Measurements from ENCODE around the gene ERGIC1.

Gene ERGIC1

DNA sequence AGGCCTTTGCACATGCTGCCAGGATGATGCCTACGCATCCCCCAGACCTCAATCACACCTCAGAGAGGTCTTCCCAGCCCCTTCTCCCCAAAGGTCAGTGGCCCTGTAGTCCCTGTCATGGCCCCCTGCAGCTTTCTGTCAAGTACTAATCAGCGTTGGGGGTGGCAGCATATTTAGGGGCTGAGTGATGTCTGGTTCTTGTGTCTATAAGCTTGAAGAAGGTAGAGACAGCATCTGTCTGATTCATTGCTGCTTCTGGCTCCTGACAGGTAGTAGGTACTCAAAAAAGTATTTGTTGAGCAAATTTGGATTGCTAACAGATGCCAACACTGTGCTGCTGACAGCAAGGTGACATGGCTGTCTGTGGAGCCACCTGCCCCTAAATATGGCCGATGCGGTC lies 73.6 kb downstream of the ERGIC1 start:
- TF ChIP-seq, protein P1, sequence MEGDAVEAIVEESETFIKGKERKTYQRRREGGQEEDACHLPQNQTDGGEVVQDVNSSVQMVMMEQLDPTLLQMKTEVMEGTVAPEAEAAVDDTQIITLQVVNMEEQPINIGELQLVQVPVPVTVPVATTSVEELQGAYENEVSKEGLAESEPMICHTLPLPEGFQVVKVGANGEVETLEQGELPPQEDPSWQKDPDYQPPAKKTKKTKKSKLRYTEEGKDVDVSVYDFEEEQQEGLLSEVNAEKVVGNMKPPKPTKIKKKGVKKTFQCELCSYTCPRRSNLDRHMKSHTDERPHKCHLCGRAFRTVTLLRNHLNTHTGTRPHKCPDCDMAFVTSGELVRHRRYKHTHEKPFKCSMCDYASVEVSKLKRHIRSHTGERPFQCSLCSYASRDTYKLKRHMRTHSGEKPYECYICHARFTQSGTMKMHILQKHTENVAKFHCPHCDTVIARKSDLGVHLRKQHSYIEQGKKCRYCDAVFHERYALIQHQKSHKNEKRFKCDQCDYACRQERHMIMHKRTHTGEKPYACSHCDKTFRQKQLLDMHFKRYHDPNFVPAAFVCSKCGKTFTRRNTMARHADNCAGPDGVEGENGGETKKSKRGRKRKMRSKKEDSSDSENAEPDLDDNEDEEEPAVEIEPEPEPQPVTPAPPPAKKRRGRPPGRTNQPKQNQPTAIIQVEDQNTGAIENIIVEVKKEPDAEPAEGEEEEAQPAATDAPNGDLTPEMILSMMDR (IDR thresholded peaks at IDR 0.05; ENCODE audit: low read length, missing control alignments), result no peak
- no peak for DNase-seq (ENCODE audit: low read depth)
- H3K4me3 ChIP-seq (replicated peaks; ENCODE audit: low read depth, low read length), result no peak overlapping the region

DNA sequence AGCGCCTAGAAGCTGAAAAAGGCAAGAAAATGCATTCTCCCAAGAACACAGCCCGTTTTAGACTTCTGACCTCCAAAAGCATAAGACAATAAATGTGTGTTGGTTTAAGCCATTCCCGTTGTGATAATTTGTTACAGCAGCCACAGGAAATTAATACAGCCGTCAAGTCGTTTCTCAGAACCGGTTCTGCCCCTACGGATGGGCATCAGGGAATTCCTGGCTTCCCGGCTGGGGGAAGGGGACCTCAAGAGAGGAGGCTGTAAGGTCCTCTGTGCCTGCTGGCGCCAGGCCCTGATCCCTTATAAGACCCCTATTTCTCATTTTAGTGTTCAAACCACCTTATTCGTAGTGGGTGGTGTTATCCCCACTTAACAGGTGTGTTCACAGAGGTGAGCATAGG lies 74.6 kb downstream of the ERGIC1 start:
- DNase-seq (ENCODE audit: low read depth), result no peak
- TF ChIP-seq, protein P1 (IDR thresholded peaks at IDR 0.05; ENCODE audit: low read length, missing control alignments), result no peak
- H3K4me3 ChIP-seq (replicated peaks; ENCODE audit: low read depth, low read length), result no peak overlapping the region

DNA sequence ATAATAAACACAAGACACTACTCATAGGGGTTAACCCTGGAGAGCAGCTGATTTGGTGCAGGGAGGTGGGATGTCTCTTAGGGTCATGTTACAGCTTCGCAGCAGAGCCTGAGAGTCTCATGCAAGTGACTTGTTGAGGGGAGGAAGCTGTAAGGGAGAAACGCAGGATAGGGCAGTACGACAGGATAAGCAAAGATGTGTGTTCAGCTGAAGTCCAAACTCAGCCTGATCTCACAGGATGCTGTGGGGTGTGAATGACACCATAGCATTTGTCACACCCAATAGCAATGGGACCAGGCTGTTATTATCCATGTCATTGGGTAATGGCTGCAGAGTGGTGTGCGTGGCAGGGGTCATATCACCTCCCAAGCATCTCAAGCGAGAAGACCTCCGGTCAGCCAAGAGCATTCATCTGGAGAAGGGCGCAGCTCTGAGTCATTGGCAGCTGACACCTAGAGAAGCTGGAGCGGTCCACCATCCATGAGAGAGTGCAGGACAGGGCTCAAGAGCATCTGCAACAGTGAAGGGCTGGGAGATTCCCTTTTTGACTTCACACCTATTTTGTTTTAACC lies 76.0 kb downstream of the ERGIC1 start:
- H3K4me3 ChIP-seq (replicated peaks; ENCODE audit: low read depth, low read length), result no peak overlapping the region
- TF ChIP-seq, protein P1 (IDR thresholded peaks at IDR 0.05; ENCODE audit: low read length, missing control alignments), result no peak
- DNase-seq (ENCODE audit: low read depth), result peak; percentile 51

DNA sequence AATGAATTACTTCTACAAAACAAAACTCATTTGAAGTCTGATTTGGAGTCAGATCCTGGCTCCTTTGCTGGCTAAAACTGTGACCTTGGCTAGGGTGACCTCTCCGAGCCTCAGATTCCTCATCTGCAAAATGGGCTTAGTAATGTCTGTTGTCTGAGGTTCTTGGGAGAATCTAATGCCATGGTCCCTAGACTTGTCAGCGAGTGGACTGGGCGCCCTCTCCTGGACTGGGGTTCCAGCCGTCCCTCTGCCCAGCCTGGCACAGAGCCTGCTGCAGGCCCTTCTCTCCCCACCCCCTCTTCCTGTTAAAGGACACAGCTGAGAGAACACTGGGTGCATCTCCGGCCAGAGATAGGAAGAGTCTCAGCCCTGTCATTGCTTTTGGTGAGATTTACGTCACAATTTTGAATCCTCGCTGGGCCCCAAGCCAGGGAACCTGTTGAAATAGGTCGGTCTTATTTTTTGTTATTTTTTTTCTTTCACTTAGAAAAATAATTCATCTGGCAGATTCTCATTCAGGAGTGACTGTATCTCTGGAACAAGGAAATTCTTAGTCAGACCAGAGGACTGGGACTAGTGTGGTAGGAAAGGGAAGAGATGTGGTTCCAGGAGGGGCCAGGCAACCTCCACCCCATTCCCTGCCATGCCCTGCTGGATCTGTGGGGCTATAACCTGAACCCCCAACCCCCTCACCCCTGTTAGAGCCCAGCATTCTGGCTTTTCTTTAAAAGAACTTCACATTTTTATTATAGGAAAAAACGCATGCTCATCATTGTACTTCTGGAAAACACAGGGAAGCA lies 77.0 kb downstream of the ERGIC1 start:
- DNase-seq (ENCODE audit: low read depth), result peak; percentile 96
- TF ChIP-seq, protein P1 (IDR thresholded peaks at IDR 0.05; ENCODE audit: low read length, missing control alignments), result peak; percentile 49
- H3K4me3 ChIP-seq (replicated peaks; ENCODE audit: low read depth, low read length), result no peak overlapping the region

DNA sequence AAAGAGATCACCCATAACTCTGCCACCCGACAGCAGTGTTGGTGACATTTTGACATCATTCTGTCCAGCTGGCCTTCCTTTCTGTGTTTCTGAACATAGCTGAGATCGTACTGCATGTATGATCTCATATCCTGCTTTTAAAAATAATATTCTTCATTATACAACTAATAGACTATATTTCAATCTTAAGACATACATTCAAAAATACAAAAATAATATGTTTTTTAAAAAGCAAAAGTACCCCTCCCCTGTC lies 77.5 kb downstream of the ERGIC1 start:
- H3K4me3 ChIP-seq (replicated peaks; ENCODE audit: low read depth, low read length), result no peak overlapping the region
- TF ChIP-seq, protein P1 (IDR thresholded peaks at IDR 0.05; ENCODE audit: low read length, missing control alignments), result no peak
- DNase-seq (ENCODE audit: low read depth), result no peak

DNA sequence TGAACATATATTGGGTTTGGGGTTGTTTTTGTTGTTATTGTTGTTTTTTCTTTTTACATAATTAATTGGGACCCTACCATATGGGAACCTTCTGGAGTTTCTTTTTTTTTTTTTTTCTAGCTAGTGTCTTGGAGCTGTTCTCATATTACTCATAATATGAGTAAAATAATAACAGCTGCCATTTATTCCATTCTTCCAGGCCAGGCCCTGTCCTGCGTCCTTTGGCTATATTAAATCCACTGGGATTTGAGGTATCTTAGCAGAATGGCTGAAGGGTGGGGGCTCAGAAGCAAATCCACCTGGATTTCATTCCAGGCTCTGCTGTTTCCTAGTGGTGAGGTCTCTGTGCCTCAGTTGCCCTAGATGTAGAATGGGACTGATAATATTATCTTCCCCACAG lies 77.9 kb downstream of the ERGIC1 start:
- no peak overlapping the region for H3K4me3 ChIP-seq (replicated peaks; ENCODE audit: low read depth, low read length)
- DNase-seq (ENCODE audit: low read depth), result no peak
- TF ChIP-seq, protein P1 (IDR thresholded peaks at IDR 0.05; ENCODE audit: low read length, missing control alignments), result no peak

All from fibroblast of pulmonary artery (primary cell).